Neural progenitor cell (in vitro differentiated cells): ENCODE measurements around the gene RASD2. TPM values are rescaled to one million over a fixed set of nuclear protein-coding genes. Genes with fewer than 3 reads are reported as not detected.
A peak's percentile ranks its signal among the peaks of the same experiment; 100 is the strongest.

Experiments
- DNase-seq: peaks from one replicate; pipeline ENCODE4 v3.0.0-alpha.2; 2016; ENCODE audit warnings: low spot score
- H2AFZ ChIP-seq: fragments of 200-600 bp; sonication (generic); replicated peaks from 2 replicates; pipeline ENCODE4 v1.6.1; 2016; ENCODE audit warnings: antibody characterized with exemption
- H3F3A ChIP-seq: fragments of 200-600 bp; sonication (generic); 2 replicates; pipeline ENCODE4 v1.6.1; 2016; ENCODE audit warnings: antibody characterized with exemption, low read depth
- H3K27ac ChIP-seq: fragments of 200-600 bp; sonication (generic); 2 replicates; pipeline ENCODE4 v1.5.1; 2016; ENCODE audit warnings: mild to moderate bottlenecking
- H3K27me3 ChIP-seq: fragments of 200-600 bp; sonication (generic); 2 replicates; pipeline ENCODE4 v1.6.1; 2016; ENCODE audit warnings: mild to moderate bottlenecking, moderate library complexity
- H3K36me3 ChIP-seq: fragments of 200-600 bp; sonication (generic); 2 replicates; pipeline ENCODE4 v1.5.1; 2016
- H3K4me1 ChIP-seq: fragments of 200-600 bp; sonication (generic); 2 replicates; pipeline ENCODE4 v1.6.1; 2016; ENCODE audit warnings: mixed run types
- H3K4me2 ChIP-seq: fragments of 200-600 bp; sonication (generic); 2 replicates; pipeline ENCODE4 v1.6.1; 2016
- H3K4me3 ChIP-seq: fragments of 200-600 bp; sonication (generic); 2 replicates; pipeline ENCODE4 v1.5.1; 2016
- H3K79me2 ChIP-seq: fragments of 200-600 bp; sonication (generic); 2 replicates; pipeline ENCODE4 v1.6.1; 2016; ENCODE audit warnings: low read depth
- H3K9ac ChIP-seq: fragments of 200-600 bp; sonication (generic); 2 replicates; pipeline ENCODE4 v1.6.1; 2016
- H3K9me3 ChIP-seq: fragments of 200-600 bp; sonication (generic); 2 replicates; pipeline ENCODE4 v1.5.1; 2016; ENCODE audit warnings: low read depth
- H4K20me1 ChIP-seq: fragments of 200-600 bp; sonication (generic); 2 replicates; pipeline ENCODE4 v1.6.1; 2016; ENCODE audit warnings: low read depth
- H3K27ac Mint-ChIP-seq: 3 replicates; pipeline ENCODE4 v1.8.0; 2021; ENCODE audit warnings: mixed read lengths
- H3K27me3 Mint-ChIP-seq: 2 replicates; pipeline ENCODE4 v1.8.0; 2022; ENCODE audit warnings: low read depth, mild to moderate bottlenecking, inconsistent platforms, moderate library complexity, mixed read lengths; ENCODE audit not compliant: insufficient read depth
- H3K36me3 Mint-ChIP-seq: 3 replicates; pipeline ENCODE4 v1.8.0; 2021; ENCODE audit warnings: mixed read lengths
- H3K4me1 Mint-ChIP-seq: 3 replicates; pipeline ENCODE4 v1.8.0; 2021; ENCODE audit warnings: mixed read lengths
- H3K4me3 Mint-ChIP-seq: 3 replicates; pipeline ENCODE4 v1.8.0; 2021; ENCODE audit warnings: mild to moderate bottlenecking, moderate library complexity, mixed read lengths
- H3K9me3 Mint-ChIP-seq: 3 replicates; pipeline ENCODE4 v1.8.0; 2020; ENCODE audit warnings: mixed read lengths
- CTCF ChIP-seq: fragments of 200-600 bp; sonication (generic); IDR thresholded peaks from 2 replicates; pipeline ENCODE4 v1.5.1; 2017; ENCODE audit warnings: antibody characterized with exemption, mild to moderate bottlenecking
- EZH2 ChIP-seq: fragments of 200-600 bp; sonication (generic); IDR thresholded peaks from 2 replicates; pipeline ENCODE4 v1.6.1; 2017; ENCODE audit warnings: antibody characterized with exemption, mild to moderate bottlenecking, moderate library complexity
- EZH2phosphoT487 ChIP-seq: fragments of 200-600 bp; sonication (generic); IDR thresholded peaks from 2 replicates; pipeline ENCODE4 v1.6.1; 2017; ENCODE audit warnings: antibody characterized with exemption
- total RNA-seq: library from RNA; depleted of rRNA; stranded (reverse); fragments of >200 nt; gene quantifications from 2 replicates; pipeline ENCODE4 v1.2.3, GENCODE V29; 2015; ENCODE audit warnings: low replicate concordance

Gene RASD2
- total RNA-seq, 1 donor from 2014 or later, result 0.04 TPM

- no peaks in the 10 kb centered on the region for H3K36me3 ChIP-seq
- H3K4me3 ChIP-seq, result no peak overlapping the region
- Mint-ChIP-seq H3K9me3 (no peaks in the 10 kb centered on the region), H3K36me3 (no peaks in the 10 kb centered on the region), H3K4me3 (no peak overlapping the region), H3K27me3 (peaks cover 8% of the 10 kb centered on the region), H3K4me1 (peaks cover 11% of the 10 kb centered on the region), H3K27ac (no peak overlapping the region)
- H4K20me1 ChIP-seq, result no peaks in the 10 kb centered on the region
- no peak overlapping the region for H3K4me2 ChIP-seq
- no peak for DNase-seq
- H3K79me2 ChIP-seq, result no peaks in the 10 kb centered on the region
- no peaks in the 10 kb centered on the region for H3F3A ChIP-seq
- H3K9me3 ChIP-seq, result no peaks in the 10 kb centered on the region
- no peak overlapping the region for H3K9ac ChIP-seq
- H3K4me1 ChIP-seq, result peaks cover 13% of the 10 kb centered on the region
- no peak overlapping the region for H2AFZ ChIP-seq
- no peaks in the 10 kb centered on the region for H3K27me3 ChIP-seq
- no peak for TF ChIP-seq EZH2phosphoT487
- no peak for TF ChIP-seq CTCF
- no peak for TF ChIP-seq EZH2
- no peak overlapping the region for H3K27ac ChIP-seq
These were observed 50.1 kb downstream of the RASD2 start for GRCh38 chr22:35590634-35591295.

GRCh38 chr22:35591714-35592417 lies 51.2 kb downstream of the RASD2 start:
- Histone ChIP-seq H3K27me3 (no peaks in the 10 kb centered on the region), H4K20me1 (no peaks in the 10 kb centered on the region), H3K9ac (no peak overlapping the region), H3F3A (no peaks in the 10 kb centered on the region), H3K36me3 (no peaks in the 10 kb centered on the region), H3K4me3 (no peak overlapping the region), H3K79me2 (no peaks in the 10 kb centered on the region), H2AFZ (no peak overlapping the region), H3K9me3 (no peaks in the 10 kb centered on the region), H3K4me1 (peaks cover 13% of the 10 kb centered on the region), H3K27ac (no peak overlapping the region), H3K4me2 (no peak overlapping the region)
- Mint-ChIP-seq H3K27ac (no peak overlapping the region), H3K9me3 (no peaks in the 10 kb centered on the region), H3K4me1 (peaks cover 11% of the 10 kb centered on the region), H3K4me3 (no peak overlapping the region), H3K36me3 (no peaks in the 10 kb centered on the region), H3K27me3 (peaks cover 9% of the 10 kb centered on the region)
- TF ChIP-seq CTCF, result no peak
- no peak for TF ChIP-seq EZH2
- TF ChIP-seq EZH2phosphoT487, result no peak
- DNase-seq, result no peak

GRCh38 chr22:35592418-35592967 lies 51.9 kb downstream of the RASD2 start:
- Histone ChIP-seq H3F3A (no peaks in the 10 kb centered on the region), H3K27ac (no peak overlapping the region), H3K9ac (no peak overlapping the region), H3K4me1 (peaks cover 13% of the 10 kb centered on the region), H2AFZ (peak overlapping the region; percentile 73), H3K36me3 (no peaks in the 10 kb centered on the region), H4K20me1 (no peaks in the 10 kb centered on the region), H3K79me2 (no peaks in the 10 kb centered on the region), H3K4me3 (no peak overlapping the region), H3K9me3 (no peaks in the 10 kb centered on the region), H3K27me3 (no peaks in the 10 kb centered on the region), H3K4me2 (no peak overlapping the region)
- Mint-ChIP-seq H3K27ac (peak overlapping the region; percentile 27), H3K4me1 (peaks cover 11% of the 10 kb centered on the region), H3K27me3 (peaks cover 9% of the 10 kb centered on the region), H3K9me3 (no peaks in the 10 kb centered on the region), H3K36me3 (no peaks in the 10 kb centered on the region), H3K4me3 (no peak overlapping the region)
- DNase-seq, result no peak
- no peak for TF ChIP-seq EZH2
- no peak for TF ChIP-seq EZH2phosphoT487
- TF ChIP-seq CTCF, result no peak
